H9 (cell line): ENCODE results near the gene PNKP. TPM values are rescaled to one million over a fixed set of nuclear protein-coding genes. Genes with fewer than 3 reads are reported as not detected.

ENCODE experiments used
- DNase-seq: peaks from one replicate; pipeline ENCODE4 v3.0.0-alpha.2; 2017
- H2AFZ ChIP-seq: one replicate; pipeline ENCODE4 v1.6.1; 2013; ENCODE audit warnings: mild to moderate bottlenecking, low read length, control low read depth, moderate library complexity
- H2AK5ac ChIP-seq: 2 replicates; pipeline ENCODE4 v1.6.1; 2013; ENCODE audit warnings: low read length, control low read depth, mixed read lengths; ENCODE audit not compliant: insufficient read length
- H2BK120ac ChIP-seq: one replicate; pipeline ENCODE4 v1.6.1; 2013; ENCODE audit warnings: low read depth, mild to moderate bottlenecking, low read length, control low read depth, inconsistent platforms; ENCODE audit not compliant: poor library complexity, severe bottlenecking
- H2BK12ac ChIP-seq: 2 replicates; pipeline ENCODE4 v1.6.1; 2013; ENCODE audit warnings: low read length, control low read depth, mixed read lengths, low read depth; ENCODE audit not compliant: insufficient read length
- H2BK15ac ChIP-seq: 2 replicates; pipeline ENCODE4 v1.6.1; 2013; ENCODE audit warnings: low read depth, low read length, control low read depth
- H2BK20ac ChIP-seq: one replicate; pipeline ENCODE4 v1.6.1; 2013; ENCODE audit warnings: low read depth, mild to moderate bottlenecking, low read length, control low read depth, inconsistent platforms; ENCODE audit not compliant: poor library complexity, severe bottlenecking
- H2BK5ac ChIP-seq: 2 replicates; pipeline ENCODE4 v1.6.1; 2013; ENCODE audit warnings: low read length, control low read depth, mixed read lengths; ENCODE audit not compliant: insufficient read length
- H3K14ac ChIP-seq: 2 replicates; pipeline ENCODE4 v1.6.1; 2013; ENCODE audit warnings: low read length, control low read depth; ENCODE audit not compliant: insufficient read depth
- H3K18ac ChIP-seq: 2 replicates; pipeline ENCODE4 v1.6.1; 2013; ENCODE audit warnings: low read depth, mild to moderate bottlenecking, mixed read lengths, low read length, control low read depth; ENCODE audit not compliant: insufficient read length
- H3K23ac ChIP-seq: 2 replicates; pipeline ENCODE4 v1.6.1; 2013; ENCODE audit warnings: low read length, control low read depth, mixed read lengths, low read depth; ENCODE audit not compliant: insufficient read length
- H3K23me2 ChIP-seq: 2 replicates; pipeline ENCODE4 v1.6.1; 2013; ENCODE audit warnings: low read depth, mild to moderate bottlenecking, mixed read lengths, low read length, control low read depth; ENCODE audit not compliant: insufficient read length, poor library complexity, severe bottlenecking
- H3K27ac ChIP-seq: 2 replicates; pipeline ENCODE4 v1.5.1; 2013; ENCODE audit warnings: low read length, control low read depth, mixed read lengths, low read depth; ENCODE audit not compliant: insufficient read length
- H3K27me3 ChIP-seq: 2 replicates; pipeline ENCODE4 v1.6.1; 2013; ENCODE audit warnings: low read length, control low read depth, inconsistent platforms; ENCODE audit not compliant: insufficient read depth
- H3K4ac ChIP-seq: 2 replicates; pipeline ENCODE4 v1.6.1; 2013; ENCODE audit warnings: low read depth, mild to moderate bottlenecking, control low read depth, inconsistent platforms, low read length, moderate library complexity
- H3K4me1 ChIP-seq: 2 replicates; pipeline ENCODE4 v1.6.1; 2013; ENCODE audit warnings: low read length, control low read depth, inconsistent platforms; ENCODE audit not compliant: insufficient read depth
- H3K4me2 ChIP-seq: 2 replicates; pipeline ENCODE4 v1.6.1; 2013; ENCODE audit warnings: low read length, control low read depth, mixed read lengths; ENCODE audit not compliant: insufficient read length, insufficient read depth
- H3K56ac ChIP-seq: 2 replicates; pipeline ENCODE4 v1.6.1; 2013; ENCODE audit warnings: low read depth, mild to moderate bottlenecking, mixed read lengths, low read length, control low read depth; ENCODE audit not compliant: insufficient read length
- H3K79me1 ChIP-seq: 2 replicates; pipeline ENCODE4 v1.6.1; 2013; ENCODE audit warnings: low read depth, mild to moderate bottlenecking, moderate library complexity, low read length, control low read depth, inconsistent platforms; ENCODE audit not compliant: insufficient read depth, poor library complexity, severe bottlenecking
- H3K79me2 ChIP-seq: 2 replicates; pipeline ENCODE4 v1.6.1; 2013; ENCODE audit warnings: low read length, control low read depth, inconsistent platforms; ENCODE audit not compliant: insufficient read depth
- H3K9ac ChIP-seq: 2 replicates; pipeline ENCODE4 v1.6.1; 2013; ENCODE audit warnings: low read length, control low read depth, mixed read lengths; ENCODE audit not compliant: insufficient read length; ENCODE audit errors: extremely low read depth
- H3K9me3 ChIP-seq: one replicate; pipeline ENCODE4 v1.6.1; 2013; ENCODE audit warnings: low read depth, low read length, inconsistent platforms; ENCODE audit not compliant: control insufficient read depth
- H3T11ph ChIP-seq: one replicate; pipeline ENCODE4 v1.6.1; 2013; ENCODE audit warnings: mild to moderate bottlenecking, low read length, control low read depth, inconsistent platforms
- H4K20me1 ChIP-seq: one replicate; pipeline ENCODE4 v1.6.1; 2013; ENCODE audit not compliant: control insufficient read depth, insufficient read length, insufficient read depth
- H4K5ac ChIP-seq: 2 replicates; pipeline ENCODE4 v1.6.1; 2013; ENCODE audit warnings: low read depth, mild to moderate bottlenecking, mixed read lengths, low read length, control low read depth; ENCODE audit not compliant: insufficient read length
- H4K8ac ChIP-seq: replicated peaks from 2 replicates; pipeline ENCODE4 v1.6.1; 2013; ENCODE audit warnings: low read length, control low read depth, mixed read lengths, low read depth; ENCODE audit not compliant: insufficient read length
- H4K91ac ChIP-seq: 2 replicates; pipeline ENCODE4 v1.6.1; 2013; ENCODE audit warnings: low read depth, mild to moderate bottlenecking, moderate library complexity, mixed read lengths, low read length, control low read depth; ENCODE audit not compliant: insufficient read length
- H3K27ac Mint-ChIP-seq, 3 experiments: 2 replicates in 2 of 3; 3 replicates in 1 of 3; pipeline ENCODE4 v1.8.0; 2020 to 2021; ENCODE audit warnings: mixed read lengths in 3 of 3, mild to moderate bottlenecking in 1 of 3, moderate library complexity in 1 of 3
- H3K27me3 Mint-ChIP-seq: 2 replicates; pipeline ENCODE4 v1.8.0; 2021; ENCODE audit warnings: low read depth, mild to moderate bottlenecking, moderate library complexity, mixed read lengths
- H3K36me3 Mint-ChIP-seq, 3 experiments: 2 replicates in 2 of 3; 3 replicates in 1 of 3; pipeline ENCODE4 v1.8.0; 2020 to 2021; ENCODE audit warnings: low read depth in 3 of 3, mixed read lengths in 3 of 3; ENCODE audit not compliant: insufficient read depth in 1 of 3
- H3K4me1 Mint-ChIP-seq, 2 experiments: 2 replicates each; pipeline ENCODE4 v1.8.0; 2020; ENCODE audit warnings: mixed read lengths in 2 of 2
- H3K4me3 Mint-ChIP-seq, 2 experiments: 2 replicates in 1 of 2; 3 replicates in 1 of 2; pipeline ENCODE4 v1.8.0; 2020 to 2021; ENCODE audit warnings: mild to moderate bottlenecking in 2 of 2, mixed read lengths in 2 of 2, moderate library complexity in 1 of 2
- H3K9me3 Mint-ChIP-seq, 2 experiments: 2 replicates in 1 of 2; 3 replicates in 1 of 2; pipeline ENCODE4 v1.8.0; 2020; ENCODE audit warnings: mild to moderate bottlenecking in 2 of 2, mixed read lengths in 2 of 2, moderate library complexity in 1 of 2
- WGBS: extraction: QIAGEN DNeasy Blood & Tissue Kit; methylation state at CpG from one replicate; pipeline ENCODE4 v1.1.7; 2013; ENCODE audit warnings: missing lambda C conversion rate, low lambda C conversion rate, mixed read lengths; ENCODE audit not compliant: insufficient read length; ENCODE audit errors: extremely low coverage; 5-methylcytosine and 5-hydroxymethylcytosine counted together
- total RNA-seq: library from RNA; stranded (reverse); gene quantifications from 2 replicates; pipeline ENCODE4 v1.2.1, GENCODE V29; 2021
- TF ChIP-seq, protein P1 (sequence below): fragments of 200-600 bp; sonication (generic); conservative IDR thresholded peaks from 3 replicates; pipeline ENCODE4 v1.8.0; 2021; ENCODE audit warnings: antibody characterized with exemption, mild to moderate bottlenecking

PNKP gene
- total RNA-seq, 1 experiment from 2014 or later, result 157 TPM

DNA sequence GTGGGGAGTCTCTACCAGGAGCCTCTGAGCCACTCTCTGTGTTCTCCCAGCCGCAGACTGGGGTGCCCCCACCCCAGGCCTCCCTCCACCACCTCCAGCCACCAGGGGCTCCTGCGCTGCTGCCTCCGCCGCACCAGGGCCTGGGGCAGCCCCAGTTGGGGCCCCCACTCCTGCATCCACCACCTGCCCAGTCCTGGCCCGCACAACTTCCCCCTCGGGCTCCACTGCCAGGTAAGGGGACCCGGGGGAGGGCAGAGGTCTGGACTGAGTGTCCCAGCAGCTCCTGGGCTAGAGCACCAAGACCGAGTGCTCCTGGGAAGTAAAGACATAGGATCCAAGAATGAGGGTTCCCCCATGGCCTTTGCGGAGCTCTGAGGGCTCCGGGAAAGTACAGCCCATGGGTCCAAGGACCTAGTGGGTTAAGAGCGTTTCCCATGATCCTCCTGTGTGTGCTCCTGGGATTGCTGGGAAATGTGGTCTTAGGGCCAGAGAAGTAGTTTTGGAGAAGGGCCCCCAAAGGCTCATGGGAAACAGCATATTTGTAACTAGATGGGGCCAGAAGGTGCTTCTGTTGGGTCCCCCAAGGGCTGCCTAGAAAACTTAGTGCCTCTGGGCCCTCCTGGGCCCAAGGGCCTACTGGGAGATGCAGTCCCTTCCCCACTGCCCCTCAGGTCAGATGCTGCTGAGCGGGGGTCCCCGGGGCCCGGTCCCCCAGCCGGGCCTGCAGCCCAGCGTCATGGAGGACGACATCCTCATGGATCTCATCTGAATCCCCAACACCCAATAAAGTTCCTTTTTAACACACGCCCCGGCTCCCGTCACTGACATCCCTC is 31.0 kb downstream of the PNKP start:
- Histone ChIP-seq H4K91ac (no peak overlapping the region), H3T11ph (no peak overlapping the region), H2BK15ac (no peak overlapping the region), H3K27ac (no peak overlapping the region), H3K79me1 (no peaks in the 10 kb centered on the region), H4K8ac (no peak overlapping the region), H4K20me1 (no peaks in the 10 kb centered on the region), H2BK5ac (no peak overlapping the region), H3K4ac (no peak overlapping the region), H3K23ac (no peak overlapping the region), H3K4me2 (no peak overlapping the region), H3K79me2 (no peaks in the 10 kb centered on the region), H4K5ac (no peak overlapping the region), H2AK5ac (no peak overlapping the region), H3K9ac (no peak overlapping the region), H2AFZ (no peak overlapping the region), H3K18ac (no peak overlapping the region), H3K27me3 (no peaks in the 10 kb centered on the region), H2BK12ac (no peak overlapping the region), H3K4me1 (no peaks in the 10 kb centered on the region), H3K14ac (no peak overlapping the region), H2BK20ac (no peak overlapping the region), H3K56ac (no peak overlapping the region), H3K23me2 (no peaks in the 10 kb centered on the region), H3K9me3 (no peaks in the 10 kb centered on the region), H2BK120ac (no peak overlapping the region)
- H3K27me3 Mint-ChIP-seq, result peaks cover 1% of the 10 kb centered on the region; the same call in 1 of the 2 replicates
- TF ChIP-seq, protein P1, sequence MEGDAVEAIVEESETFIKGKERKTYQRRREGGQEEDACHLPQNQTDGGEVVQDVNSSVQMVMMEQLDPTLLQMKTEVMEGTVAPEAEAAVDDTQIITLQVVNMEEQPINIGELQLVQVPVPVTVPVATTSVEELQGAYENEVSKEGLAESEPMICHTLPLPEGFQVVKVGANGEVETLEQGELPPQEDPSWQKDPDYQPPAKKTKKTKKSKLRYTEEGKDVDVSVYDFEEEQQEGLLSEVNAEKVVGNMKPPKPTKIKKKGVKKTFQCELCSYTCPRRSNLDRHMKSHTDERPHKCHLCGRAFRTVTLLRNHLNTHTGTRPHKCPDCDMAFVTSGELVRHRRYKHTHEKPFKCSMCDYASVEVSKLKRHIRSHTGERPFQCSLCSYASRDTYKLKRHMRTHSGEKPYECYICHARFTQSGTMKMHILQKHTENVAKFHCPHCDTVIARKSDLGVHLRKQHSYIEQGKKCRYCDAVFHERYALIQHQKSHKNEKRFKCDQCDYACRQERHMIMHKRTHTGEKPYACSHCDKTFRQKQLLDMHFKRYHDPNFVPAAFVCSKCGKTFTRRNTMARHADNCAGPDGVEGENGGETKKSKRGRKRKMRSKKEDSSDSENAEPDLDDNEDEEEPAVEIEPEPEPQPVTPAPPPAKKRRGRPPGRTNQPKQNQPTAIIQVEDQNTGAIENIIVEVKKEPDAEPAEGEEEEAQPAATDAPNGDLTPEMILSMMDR, result no peak
- H3K4me1 Mint-ChIP-seq, result peaks cover 0 to 5% of the 10 kb centered on the region in 2 experiments; a peak in 2 of 4 replicates
- no CpG with 5 or more reads among the region's 20 CpGs for WGBS
- peaks cover 26 to 80% (median 72%) of the 10 kb centered on the region in 3 experiments for H3K36me3 Mint-ChIP-seq
- H3K9me3 Mint-ChIP-seq, result no peaks in the 10 kb centered on the region
- H3K27ac Mint-ChIP-seq, result no peak overlapping the region
- no peak overlapping the region for H3K4me3 Mint-ChIP-seq
- no peak for DNase-seq
